SK-N-SH (cell line): ENCODE data around the gene HS2ST1. TPM values are rescaled to one million over a fixed set of nuclear protein-coding genes. Genes with fewer than 3 reads are reported as not detected.

Source experiments
- CTCF ChIA-PET: fragments of 300-600, 350-600 bp; formaldehyde crosslinking; extraction: SDS; loops from one replicate; lab custom pipeline; 2021; lab: Yijun Ruan, JAX
- POLR2A ChIA-PET: fragments of 350-600 bp; sonication (Branson Sonifier 250); formaldehyde crosslinking; extraction: SDS; loops from one replicate; lab custom pipeline; 2020; ENCODE audit warnings: antibody characterized with exemption, inconsistent platforms; lab: Yijun Ruan, JAX
- DNase-seq: peaks from one replicate; pipeline ENCODE4 v3.0.0; 2012
- H2AFZ ChIP-seq: fragments of 200-600 bp; sonication (generic); 2 replicates; pipeline ENCODE4 v1.8.1; 2016; ENCODE audit warnings: antibody characterized with exemption, mild to moderate bottlenecking, low read depth
- H3F3A ChIP-seq: fragments of 200-600 bp; sonication (generic); replicated peaks from 2 replicates; pipeline ENCODE3; 2016; ENCODE audit warnings: antibody characterized with exemption, mild to moderate bottlenecking; ENCODE audit not compliant: insufficient read depth
- H3K27ac ChIP-seq, 2 experiments: fragments of 200-500 bp in 1 of 2; fragments of 200-600 bp in 1 of 2; sonication (Bioruptor generic) in 1 of 2; sonication (generic), shearing (Covaris generic) in 1 of 2; 2 replicates each; pipeline versions ENCODE4 v1.5.1 to v1.6.1; 2014 to 2016; ENCODE audit warnings: low read depth in 2 of 2, inconsistent platforms in 1 of 2, low read length in 1 of 2, mild to moderate bottlenecking in 1 of 2, mixed read lengths in 1 of 2
- H3K27me3 ChIP-seq: fragments of 200-600 bp; sonication (generic), shearing (Covaris generic); 2 replicates; pipeline ENCODE4 v1.6.1; 2016; ENCODE audit warnings: mixed run types; ENCODE audit not compliant: insufficient read depth
- H3K36me3 ChIP-seq, 2 experiments: fragments of 200-500 bp in 1 of 2; fragments of 200-600 bp in 1 of 2; sonication (Bioruptor generic) in 1 of 2; sonication (generic) in 1 of 2; replicated peaks in 1 of 2; 2 replicates each; pipeline versions ENCODE3 to v1.5.1; 2014 to 2016; ENCODE audit warnings: low read length in 1 of 2, mild to moderate bottlenecking in 1 of 2; ENCODE audit not compliant: insufficient read depth in 2 of 2, control insufficient read depth in 1 of 2
- H3K4me1 ChIP-seq, 2 experiments: fragments of 200-500 bp in 1 of 2; fragments of 200-600 bp in 1 of 2; sonication (Bioruptor generic) in 1 of 2; sonication (generic), shearing (Covaris generic) in 1 of 2; 2 replicates each; pipeline versions ENCODE4 v1.5.1 to v1.6.1; 2014 to 2016; ENCODE audit warnings: low read depth in 1 of 2, low read length in 1 of 2, mixed run types in 1 of 2; ENCODE audit not compliant: insufficient read depth in 2 of 2, control insufficient read depth in 1 of 2
- H3K4me2 ChIP-seq: fragments of 200-600 bp; sonication (generic), shearing (Covaris generic); 2 replicates; pipeline ENCODE4 v1.6.1; 2017; ENCODE audit warnings: mixed run types
- H3K4me3 ChIP-seq, 2 experiments: fragments of 200-500 bp in 1 of 2; fragments of 200-600 bp in 1 of 2; sonication (Bioruptor generic) in 1 of 2; sonication (generic), shearing (Covaris generic) in 1 of 2; 2 replicates each; pipeline versions ENCODE4 v1.5.1 to v1.8.1; 2014 to 2016; ENCODE audit warnings: low read depth in 2 of 2, inconsistent platforms in 1 of 2, low read length in 1 of 2, mild to moderate bottlenecking in 1 of 2, mixed read lengths in 1 of 2, moderate library complexity in 1 of 2
- H3K79me2 ChIP-seq: fragments of 200-600 bp; sonication (generic); 2 replicates; pipeline ENCODE4 v1.8.1; 2017; ENCODE audit warnings: mild to moderate bottlenecking; ENCODE audit not compliant: insufficient read depth
- H3K9ac ChIP-seq: fragments of 200-600 bp; sonication (generic); 2 replicates; pipeline ENCODE4 v1.6.1; 2017; ENCODE audit warnings: mixed run types
- H3K9me2 ChIP-seq: fragments of 200-600 bp; sonication (generic); 2 replicates; pipeline ENCODE4 v1.6.1; 2017; ENCODE audit warnings: mixed run types
- H3K9me3 ChIP-seq: fragments of 200-600 bp; sonication (generic); 2 replicates; pipeline ENCODE4 v1.6.1; 2017; ENCODE audit warnings: mixed run types, mild to moderate bottlenecking, moderate library complexity
- H4K20me1 ChIP-seq: fragments of 200-600 bp; sonication (generic); 2 replicates; pipeline ENCODE4 v1.6.1; 2017; ENCODE audit warnings: mild to moderate bottlenecking, mixed run types; ENCODE audit not compliant: insufficient read depth
- ELF1 ChIP-seq: IDR thresholded peaks from 2 replicates; pipeline ENCODE4 v1.4.0; 2012
- EZH2phosphoT487 ChIP-seq: fragments of 200-600 bp; sonication (generic); IDR thresholded peaks from 2 replicates; pipeline ENCODE4 v1.6.1; 2017; ENCODE audit warnings: low read depth, mixed run types, mild to moderate bottlenecking, antibody characterized with exemption, moderate library complexity, borderline replicate concordance
- FOXJ3 ChIP-seq: sonication (generic); formaldehyde crosslinking; IDR thresholded peaks from 2 replicates; pipeline ENCODE4 v1.5.1; 2020; ENCODE audit warnings: mild to moderate bottlenecking, missing genetic modification reagents
- GABPA ChIP-seq: IDR thresholded peaks from 2 replicates; pipeline ENCODE4 v1.4.0; 2012; ENCODE audit warnings: low read depth, mild to moderate bottlenecking
- GATA2 ChIP-seq: sonication (generic); formaldehyde crosslinking; IDR thresholded peaks from 2 replicates; pipeline ENCODE4 v1.5.0; 2020; ENCODE audit warnings: mild to moderate bottlenecking, missing genetic modification reagents
- JUND ChIP-seq: IDR thresholded peaks from 2 replicates; pipeline ENCODE4 v1.4.0; 2012
- MEF2A ChIP-seq: IDR thresholded peaks from 2 replicates; pipeline ENCODE4 v1.4.0; 2012; ENCODE audit warnings: low read depth, borderline replicate concordance
- NRF1 ChIP-seq: IDR thresholded peaks from 2 replicates; pipeline ENCODE4 v1.6.1; 2012; ENCODE audit warnings: low read depth, mild to moderate bottlenecking, low read length
- PBX3 ChIP-seq: IDR thresholded peaks from 2 replicates; pipeline ENCODE4; 2012
- POLR2AphosphoS5 ChIP-seq: IDR thresholded peaks from 2 replicates; pipeline ENCODE4 v1.6.1; 2012; ENCODE audit warnings: low read depth, low read length
- RAD21 ChIP-seq: IDR thresholded peaks from 2 replicates; pipeline ENCODE4 v1.6.1; 2012; ENCODE audit warnings: mild to moderate bottlenecking, low read length
- RCOR1 ChIP-seq: fragments of 150-350 bp; IDR thresholded peaks from 2 replicates; pipeline ENCODE4 v1.6.1; 2017; ENCODE audit warnings: antibody characterized with exemption, low read length
- RFX5 ChIP-seq: IDR thresholded peaks from 2 replicates; pipeline ENCODE4 v1.6.1; 2012; ENCODE audit warnings: mild to moderate bottlenecking, improper control_type of control experiment, low read length
- RXRA ChIP-seq: IDR thresholded peaks from 2 replicates; pipeline ENCODE4 v1.4.0; 2012; ENCODE audit warnings: low read depth, mild to moderate bottlenecking, borderline replicate concordance
- SIN3A ChIP-seq: IDR thresholded peaks from 2 replicates; pipeline ENCODE4 v1.6.1; 2012; ENCODE audit warnings: low read depth, mild to moderate bottlenecking, low read length, moderate library complexity, borderline replicate concordance
- SMC3 ChIP-seq: IDR thresholded peaks from 2 replicates; pipeline ENCODE4 v1.6.1; 2012; ENCODE audit warnings: low read depth, low read length, improper control_type of control experiment
- TAF1 ChIP-seq: IDR thresholded peaks from 2 replicates; pipeline ENCODE4 v1.6.1; 2012; ENCODE audit warnings: low read depth, mild to moderate bottlenecking, low read length, moderate library complexity, borderline replicate concordance
- TEAD4 ChIP-seq: IDR thresholded peaks from 2 replicates; pipeline ENCODE4 v1.4.0; 2012; ENCODE audit warnings: mild to moderate bottlenecking, borderline replicate concordance; ENCODE audit not compliant: insufficient read depth
- ZBTB33 ChIP-seq: IDR thresholded peaks from 2 replicates; pipeline ENCODE4 v1.4.0; 2012; ENCODE audit warnings: low read depth, borderline replicate concordance
- WGBS: methylation state at CpG from one replicate; pipeline ENCODE4 v1.1.6; 2017; ENCODE audit warnings: low lambda C conversion rate; 5-methylcytosine and 5-hydroxymethylcytosine counted together
- polyA plus RNA-seq, 3 experiments: library from polyadenylated mRNA; depleted of rRNA; stranded (reverse); fragments of >200 nt; gene quantifications; 2 replicates each; pipeline ENCODE4 v1.2.3, GENCODE V29; 2012

HS2ST1 gene
- polyA plus RNA-seq, 1 of the 3 experiments (the other 2 are of a cell fraction) = 16.6 TPM

- POLR2A ChIA-PET = no interaction called here
- peaks cover 42% of the 10 kb centered on the region for H3K79me2 ChIP-seq
- H3K4me3 ChIP-seq = no peak overlapping the region
- 94% methylated on average over 1 of the region's 1 CpG for WGBS
- H2AFZ ChIP-seq = no peak overlapping the region
- H4K20me1 ChIP-seq = no peaks in the 10 kb centered on the region
- peaks cover 4% of the 10 kb centered on the region for H3F3A ChIP-seq
- no peak for TF ChIP-seq RAD21
- TF ChIP-seq, all 33 proteins: peak for 0
- DNase-seq = no peak
- Histone ChIP-seq H3K27me3 (no peaks in the 10 kb centered on the region), H3K4me2 (no peak overlapping the region), H3K27ac (no peak overlapping the region), H3K9ac (no peak overlapping the region), H3K4me1 (no peaks in the 10 kb centered on the region; a peak in 1 of 4 replicates), H3K9me2 (no peaks in the 10 kb centered on the region), H3K9me3 (0 out of 2 replicates have a peak, but pooled peaks cover 1% of the 10 kb centered on the region), H3K36me3 (no peaks in the 10 kb centered on the region)
- CTCF ChIA-PET = no interaction called here
Observed at GRCh38 chr1:86926883-86927282, 12.4 kb downstream of the HS2ST1 start.

- TF ChIP-seq ELF1 (no peak), ZBTB33 (no peak), NRF1 (no peak), RXRA (no peak), GABPA (no peak), PBX3 (no peak), RFX5 (no peak), SIN3A (no peak), GATA2 (no peak)
- CTCF ChIA-PET = no interaction called here
Observed at GRCh38 chr1:86928819-86929218, 14.4 kb downstream of the HS2ST1 start.

GRCh38 chr1:86933051-86933450, 18.6 kb downstream of the HS2ST1 start:
- ChIA-PET CTCF (interaction anchor here (1.7 to 1.8 kb wide), 2 partner anchors 10 to 17 kb away, joined by 5 to 6 read pairs; no protein-coding TSS in a partner anchor), POLR2A (no interaction called here)
- TF ChIP-seq EZH2phosphoT487 (no peak), POLR2AphosphoS5 (no peak), TAF1 (no peak), RFX5 (no peak), FOXJ3 (CRISPR knock-in tag) (no peak), GABPA (no peak), MEF2A (no peak), JUND (no peak), TEAD4 (no peak), RXRA (no peak), SMC3 (no peak), PBX3 (no peak), RAD21 (no peak), RCOR1 (no peak), ELF1 (no peak)
- Histone ChIP-seq H3K9me3 (no peaks in the 10 kb centered on the region), H4K20me1 (no peaks in the 10 kb centered on the region), H3K27ac (no peak overlapping the region; a peak in 1 of 4 replicates), H3K9me2 (no peaks in the 10 kb centered on the region), H3K36me3 (no peaks in the 10 kb centered on the region), H3K4me3 (no peak overlapping the region), H3K79me2 (peaks cover 38% of the 10 kb centered on the region), H3K4me2 (no peak overlapping the region), H2AFZ (no peak overlapping the region), H3K27me3 (no peaks in the 10 kb centered on the region), H3K9ac (no peak overlapping the region), H3K4me1 (no peaks in the 10 kb centered on the region; a peak in 1 of 4 replicates), H3F3A (peaks cover 4% of the 10 kb centered on the region)
- WGBS = 97% methylated on average over 3 of the region's 3 CpGs
- no peak for DNase-seq

More at GRCh38 chr1:86928819-86929218, 14.4 kb downstream of the HS2ST1 start:
- Histone ChIP-seq H2AFZ (no peak overlapping the region), H4K20me1 (no peaks in the 10 kb centered on the region), H3K9me2 (no peaks in the 10 kb centered on the region), H3K27ac (no peak overlapping the region), H3K4me1 (no peaks in the 10 kb centered on the region; a peak in 1 of 4 replicates), H3K9ac (no peak overlapping the region), H3K9me3 (no peaks in the 10 kb centered on the region), H3K36me3 (no peaks in the 10 kb centered on the region), H3K79me2 (peaks cover 37% of the 10 kb centered on the region), H3K4me3 (no peak overlapping the region), H3K27me3 (no peaks in the 10 kb centered on the region), H3F3A (peaks cover 4% of the 10 kb centered on the region), H3K4me2 (no peak overlapping the region)
- no peak for DNase-seq
- POLR2A ChIA-PET = no interaction called here
- 89% methylated on average over 1 of the region's 1 CpG for WGBS
